HuH-7.5 (cell line): Measurements from ENCODE around the gene PPP2R5A.
A peak's percentile ranks its signal among the peaks of the same experiment; 100 is the strongest.
"Not testable (repeated sequence)": the region's sequence is repeated elsewhere in the genome, so short reads cannot be mapped to it uniquely, and the experiment has no call there.

ENCODE experiments used
- DNase-seq: peaks from one replicate; pipeline ENCODE4 v3.0.0; 2011; ENCODE audit warnings: low spot score

Gene PPP2R5A

DNA sequence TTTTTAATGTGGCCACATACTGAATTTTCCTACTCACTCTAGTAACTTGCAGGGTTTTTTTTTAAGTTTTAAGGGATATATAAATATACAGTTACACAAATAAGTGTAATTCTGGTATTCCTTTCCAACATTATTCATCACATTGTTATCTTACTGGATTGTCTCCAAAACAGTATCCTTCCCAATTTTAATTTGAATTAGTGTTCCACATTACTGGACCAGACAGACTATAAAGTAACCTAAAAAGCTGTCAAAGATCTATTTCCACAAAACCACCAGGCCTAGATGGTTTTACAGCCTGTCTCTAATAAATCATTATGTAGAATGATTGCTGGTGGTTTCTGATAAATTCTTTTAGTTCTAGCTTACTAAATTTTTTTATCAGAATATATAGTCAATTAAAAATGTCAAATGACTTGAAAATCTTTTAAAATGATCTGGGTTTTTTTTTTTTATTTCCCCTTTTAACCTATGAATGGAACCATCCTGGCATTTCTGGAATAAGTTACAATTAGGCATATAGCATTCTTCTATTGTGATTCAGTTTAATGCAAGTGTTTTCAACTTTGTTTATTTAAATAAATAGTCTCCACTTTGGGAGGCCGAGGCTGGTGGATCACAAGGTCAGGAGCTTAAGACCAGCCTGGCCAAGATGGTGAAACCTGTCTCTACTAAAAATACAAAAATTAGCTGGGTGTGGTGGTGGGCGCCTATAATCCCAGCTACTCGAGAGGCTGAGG is 70.2 kb downstream of the PPP2R5A start:
- DNase-seq = no peak

DNA sequence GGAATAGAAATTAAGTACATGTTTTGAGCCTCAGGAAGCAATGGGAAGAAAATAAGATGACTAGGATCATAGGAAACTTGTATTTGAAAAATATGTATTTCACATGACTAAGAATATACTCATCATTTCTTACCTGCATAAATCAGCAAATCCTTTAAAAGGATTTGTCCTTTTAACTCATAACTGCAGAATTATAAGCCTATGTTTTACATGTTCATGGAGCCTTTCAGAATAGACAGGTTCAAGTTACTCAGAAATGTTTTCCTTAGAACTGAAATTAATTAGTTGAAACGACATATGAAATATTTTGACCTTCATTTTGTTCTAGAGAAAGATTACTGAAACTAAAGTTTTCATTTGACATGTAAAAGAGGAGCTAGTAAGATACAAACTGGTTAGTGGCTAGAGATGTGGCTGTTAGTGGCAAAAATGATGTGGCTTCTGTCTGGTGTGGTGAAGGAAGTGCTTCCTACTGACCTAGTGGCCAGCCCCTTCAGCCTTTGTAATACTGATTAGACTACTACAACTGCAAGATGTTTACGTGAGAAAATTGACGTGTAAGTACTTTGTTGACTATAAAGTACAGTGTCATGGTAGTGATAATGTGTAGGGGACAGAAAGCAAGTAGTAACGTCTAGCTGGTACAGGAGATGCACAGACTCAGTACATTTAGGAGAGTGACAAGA is 74.7 kb downstream of the PPP2R5A start:
- DNase-seq = no peak

- DNase-seq = no peak
Observed at GRCh38 chr1:212364985-212365384, 79.8 kb downstream of the PPP2R5A start.

DNA sequence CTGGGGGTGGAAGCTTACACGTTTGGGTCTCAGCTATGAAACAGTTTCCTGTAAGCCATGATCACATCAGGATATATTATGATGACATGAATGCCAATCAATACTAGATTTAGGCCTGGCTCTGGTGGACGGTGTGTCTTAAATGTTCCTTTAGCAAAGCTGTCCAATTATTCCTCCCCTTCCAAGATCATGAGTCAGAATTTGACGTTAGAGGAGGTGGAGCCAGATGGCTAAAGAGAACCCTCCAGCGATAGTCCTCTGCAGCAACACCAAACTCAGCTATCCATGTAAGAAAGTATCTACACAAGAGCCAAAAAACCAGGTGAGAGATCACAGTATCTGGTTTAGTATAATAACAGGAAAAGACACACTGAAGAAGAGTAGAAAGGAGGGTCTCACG is 81.7 kb downstream of the PPP2R5A start:
- no peak for DNase-seq

GRCh38 chr1:212367474-212368072 is 82.4 kb downstream of the PPP2R5A start:
- no peak for DNase-seq

GRCh38 chr1:212368073-212368484 is 82.9 kb downstream of the PPP2R5A start:
- DNase-seq = peak; percentile 29

- no peak for DNase-seq
Observed at GRCh38 chr1:212375986-212376385, 90.8 kb downstream of the PPP2R5A start.

DNA sequence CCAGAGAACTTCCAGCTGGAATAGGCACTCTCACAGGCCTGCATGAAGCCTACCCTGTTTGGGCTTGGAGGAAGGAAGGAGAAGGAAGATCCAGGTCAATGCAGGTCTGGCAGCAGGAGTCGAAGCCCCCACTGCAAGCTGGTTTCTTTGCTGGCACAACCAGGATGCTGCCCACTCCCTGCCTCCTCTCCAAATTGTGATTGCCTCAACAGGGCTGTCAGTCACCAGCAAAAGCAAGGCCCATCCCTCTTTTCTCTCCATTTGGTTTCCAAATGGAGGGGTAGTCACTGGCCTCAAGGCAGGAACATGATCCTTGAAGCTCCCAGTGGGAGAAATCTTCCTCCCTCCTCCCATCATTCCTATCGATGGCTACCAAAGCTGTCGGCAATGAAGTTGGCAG is 92.4 kb downstream of the PPP2R5A start:
- no peak for DNase-seq

DNA sequence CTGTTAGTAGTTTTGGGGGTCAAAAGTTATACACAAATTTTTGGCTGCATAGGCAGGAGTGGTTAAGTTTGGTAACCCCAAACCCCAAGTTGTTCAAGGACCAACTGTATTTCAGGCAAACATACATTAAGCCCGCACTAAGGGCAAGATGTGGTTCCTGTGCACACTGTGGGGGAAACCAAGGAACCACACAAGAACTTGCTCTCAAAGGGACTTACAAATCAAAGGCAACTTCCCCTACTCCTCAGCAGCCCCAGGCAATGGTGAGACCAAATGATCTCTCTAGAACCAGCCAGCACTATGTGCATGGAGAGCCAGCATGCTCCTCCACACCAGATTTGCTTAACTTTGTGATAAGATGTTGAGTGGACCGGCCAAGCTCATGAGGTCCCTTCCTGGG is 94.2 kb downstream of the PPP2R5A start:
- no peak for DNase-seq

DNA sequence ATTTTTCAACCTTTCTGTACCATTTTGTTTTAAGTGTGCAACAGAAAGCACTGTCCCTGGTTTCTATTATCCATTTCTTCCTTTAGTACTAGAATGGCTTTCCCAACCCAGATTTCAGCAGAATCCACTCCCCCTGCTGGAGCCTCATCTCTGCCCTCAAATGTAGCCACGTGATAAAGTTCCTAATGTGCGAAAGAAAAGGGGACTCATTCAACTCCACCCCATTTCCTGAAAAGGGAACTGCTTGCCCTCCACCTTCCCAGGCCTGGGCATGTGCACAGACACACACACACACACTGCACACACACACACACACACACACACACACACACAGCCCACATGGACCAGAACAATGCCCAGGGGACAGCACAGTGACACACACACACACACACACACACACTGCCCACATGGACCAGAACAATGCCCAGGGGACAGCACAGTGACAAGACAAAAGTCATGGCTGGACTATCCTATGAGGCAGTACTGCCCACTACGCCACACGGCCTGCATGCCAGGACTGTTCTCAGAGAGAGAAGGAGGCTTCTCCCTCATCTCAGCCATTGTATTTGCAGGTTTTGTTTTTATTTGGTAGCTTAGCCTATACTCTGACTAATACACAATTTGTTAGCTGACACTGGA is 96.3 kb downstream of the PPP2R5A start:
- no peak for DNase-seq

GRCh38 chr1:212386029-212386428 is 100.8 kb downstream of the PPP2R5A start:
- DNase-seq = no peak

DNA sequence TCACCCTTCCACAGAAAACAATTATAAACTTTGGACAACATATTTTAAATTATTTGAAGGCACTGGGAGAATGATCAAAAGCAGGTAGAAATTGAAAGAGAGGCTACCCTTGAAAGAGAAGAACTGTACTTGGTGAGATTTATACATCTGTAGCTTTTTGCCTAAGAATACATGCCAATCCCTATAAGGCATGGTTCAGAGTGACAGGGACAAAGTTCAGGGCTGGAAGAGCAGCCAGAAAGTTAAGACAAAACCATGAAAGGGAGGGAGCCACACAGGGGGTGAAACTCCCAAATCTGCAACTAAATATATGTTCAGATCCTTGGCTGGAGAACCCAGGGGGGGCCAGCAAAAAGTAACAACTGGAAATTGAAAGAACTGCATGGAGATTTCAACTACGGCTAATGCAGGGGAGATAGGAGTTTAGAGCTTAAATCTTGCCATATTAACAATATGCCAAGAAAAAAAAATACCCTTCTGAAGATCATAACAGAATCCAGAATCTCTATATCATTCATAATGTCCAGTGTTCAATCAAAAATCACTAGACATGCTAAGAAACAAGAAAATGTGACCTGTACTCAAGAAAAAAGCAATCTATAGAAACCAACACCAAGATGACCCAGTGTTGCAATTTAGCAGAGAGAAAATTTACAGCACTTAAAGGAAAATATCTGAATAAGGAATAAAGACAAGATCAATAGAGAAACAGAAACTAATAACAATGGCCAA is 103.9 kb downstream of the PPP2R5A start:
- no peak for DNase-seq

DNA sequence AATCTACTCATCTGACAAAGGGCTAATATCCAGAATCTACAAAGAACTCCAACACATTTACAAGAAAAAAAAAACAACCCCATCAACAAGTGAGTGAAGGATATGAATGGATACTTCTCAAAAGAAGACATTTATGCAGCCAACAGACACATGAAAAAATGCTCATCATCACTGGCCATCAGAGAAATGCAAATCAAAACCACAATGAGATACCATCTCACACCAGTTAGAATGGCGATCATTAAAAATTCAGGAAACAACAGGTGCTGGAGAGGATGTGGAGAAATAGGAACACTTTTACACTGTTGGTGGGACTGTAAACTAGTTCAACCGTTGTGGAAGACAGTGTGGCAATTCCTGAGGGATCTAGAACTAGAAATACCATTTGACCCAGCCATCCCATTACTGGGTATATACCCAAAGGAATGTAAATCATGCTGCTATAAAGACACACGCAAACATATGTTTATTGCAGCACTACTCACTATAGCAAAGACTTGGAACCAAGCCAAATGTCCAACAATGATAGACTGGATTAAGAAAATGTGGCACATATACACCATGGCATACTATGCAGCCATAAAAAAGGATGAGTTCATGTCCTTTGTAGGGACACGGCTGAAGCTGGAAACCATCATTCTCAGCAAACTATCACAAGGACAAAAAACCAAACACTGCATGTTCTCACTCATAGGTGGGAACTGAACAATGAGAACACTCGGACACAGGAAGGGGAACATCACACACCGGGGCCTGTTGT is 110.6 kb downstream of the PPP2R5A start:
- DNase-seq = not testable (repeated sequence)

DNA sequence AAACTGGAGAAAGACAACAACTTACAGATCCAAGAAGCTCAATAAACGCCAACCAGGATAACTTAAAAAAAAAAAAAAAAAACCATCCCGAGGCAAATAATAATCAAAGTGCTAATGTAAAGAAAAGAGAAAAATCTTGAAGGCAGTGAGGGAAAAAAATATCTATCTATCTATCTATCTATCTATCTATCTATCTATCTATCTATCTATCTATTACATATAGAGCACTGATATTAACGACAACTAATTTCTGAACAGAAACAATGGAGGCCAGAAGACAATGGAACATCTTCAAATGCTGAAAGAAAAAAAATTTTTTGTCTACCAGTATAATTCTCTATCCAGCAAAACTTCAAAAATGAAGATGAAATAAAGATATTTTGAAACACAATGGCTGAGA is 111.4 kb downstream of the PPP2R5A start:
- DNase-seq = no peak

DNA sequence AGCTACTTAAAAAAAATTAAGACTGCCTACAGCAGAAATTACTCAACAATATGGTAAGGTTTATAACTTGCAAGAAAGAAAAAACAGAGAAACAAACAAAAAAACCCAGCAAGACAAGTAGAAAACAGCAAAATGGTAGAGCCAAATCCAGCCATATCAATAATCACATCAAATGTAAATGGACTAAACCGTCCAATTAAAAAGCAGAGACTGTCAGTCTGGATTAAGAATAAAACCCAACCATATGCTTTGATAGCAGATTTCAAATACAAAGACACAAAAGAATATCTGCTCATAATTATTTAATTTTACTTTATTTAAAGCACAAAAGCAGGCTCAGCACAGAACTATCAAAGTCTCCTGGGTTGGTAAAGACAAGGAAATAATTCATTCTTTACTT is 112.0 kb downstream of the PPP2R5A start:
- DNase-seq = no peak

- no peak for DNase-seq
Observed at GRCh38 chr1:212401042-212401441, 115.8 kb downstream of the PPP2R5A start.

- no peak for DNase-seq
Observed at GRCh38 chr1:212401838-212402582, 116.8 kb downstream of the PPP2R5A start.

GRCh38 chr1:212402666-212403321 is 117.6 kb downstream of the PPP2R5A start:
- DNase-seq = no peak

DNA sequence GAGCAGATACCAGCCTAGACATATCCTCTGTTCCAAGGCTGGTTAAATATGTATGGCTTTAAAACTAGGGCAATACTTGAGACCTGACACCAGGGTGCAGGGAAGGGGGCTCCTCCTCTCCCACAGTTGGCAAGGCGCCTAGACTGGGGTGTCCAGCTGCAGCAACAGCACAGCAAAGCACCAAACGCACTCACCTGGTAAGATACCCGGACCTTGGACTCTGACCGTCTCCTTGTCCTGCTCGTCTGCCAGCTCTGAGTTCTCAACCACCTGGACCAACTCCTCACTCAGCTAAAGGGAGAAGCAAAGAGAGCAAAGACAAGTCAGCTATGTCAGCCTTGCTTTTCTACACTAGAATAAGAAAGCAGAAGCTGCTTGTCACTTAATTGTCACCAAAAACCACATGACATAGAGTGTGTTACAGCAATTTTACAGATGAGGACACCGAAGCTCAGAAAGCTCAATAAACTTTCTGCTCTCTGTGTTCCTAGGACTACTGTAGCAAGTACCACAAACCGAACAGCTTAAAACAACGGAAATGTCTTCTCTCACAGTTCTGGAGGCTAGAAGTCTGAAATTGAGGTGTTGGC is 125.1 kb downstream of the PPP2R5A start:
- DNase-seq = no peak
